CD4-positive, alpha-beta T cell treated with Interleukin-15 for 4 hours (primary cell): ENCODE results near the gene TTLL7.
"Not testable (repeated sequence)": the region's sequence is repeated elsewhere in the genome, so short reads cannot be mapped to it uniquely, and the experiment has no call there.

Source experiments
- DNase-seq: peaks from one replicate; pipeline ENCODE4 v3.0.0-alpha.2; 2020; ENCODE audit warnings: low spot score

Gene TTLL7

GRCh38 chr1:83929184-83929583, 69.7 kb downstream of the TTLL7 start:
- no peak for DNase-seq

GRCh38 chr1:83928396-83928795, 70.5 kb downstream of the TTLL7 start:
- DNase-seq: no peak

GRCh38 chr1:83927701-83928100, 71.2 kb downstream of the TTLL7 start:
- DNase-seq: no peak

DNA sequence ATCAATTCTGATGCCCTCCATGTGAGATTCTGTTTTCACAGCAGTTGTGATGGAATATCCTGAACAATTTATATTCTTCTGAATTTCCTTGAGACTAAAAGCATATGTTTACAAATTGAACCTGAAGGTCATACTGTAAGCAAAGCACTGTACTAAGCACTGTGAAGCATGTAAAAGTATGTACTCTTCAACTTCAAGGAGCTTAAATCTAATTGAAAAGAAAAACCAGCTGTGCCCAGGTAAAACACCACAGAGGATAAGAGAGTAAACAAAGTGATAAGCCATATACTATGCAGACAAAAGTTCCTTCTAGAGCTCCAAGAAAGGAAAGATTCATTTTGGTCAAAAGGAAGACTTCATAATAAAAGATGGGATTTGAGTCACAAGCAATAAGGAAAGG, 71.9 kb downstream of the TTLL7 start:
- DNase-seq: no peak

DNA sequence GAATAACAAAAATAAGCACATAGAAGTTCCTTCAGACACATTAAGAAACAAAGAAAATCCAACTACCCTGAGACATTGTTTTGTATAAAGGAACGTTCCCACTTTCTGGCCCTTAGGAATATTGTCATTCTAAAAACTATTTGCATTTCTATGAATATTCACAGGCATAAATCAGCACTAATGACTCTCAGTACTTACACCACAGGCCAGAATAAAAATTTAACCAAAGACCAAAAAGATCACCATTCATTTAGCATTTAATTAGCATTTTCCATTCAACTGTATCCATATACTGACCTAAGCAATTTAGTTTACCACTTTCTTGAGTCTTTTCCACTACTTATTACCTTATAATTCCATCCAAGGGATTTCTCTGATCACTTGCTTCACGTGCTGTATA, 75.4 kb downstream of the TTLL7 start:
- DNase-seq: no peak

GRCh38 chr1:83922431-83922830, 76.5 kb downstream of the TTLL7 start:
- DNase-seq: no peak

DNA sequence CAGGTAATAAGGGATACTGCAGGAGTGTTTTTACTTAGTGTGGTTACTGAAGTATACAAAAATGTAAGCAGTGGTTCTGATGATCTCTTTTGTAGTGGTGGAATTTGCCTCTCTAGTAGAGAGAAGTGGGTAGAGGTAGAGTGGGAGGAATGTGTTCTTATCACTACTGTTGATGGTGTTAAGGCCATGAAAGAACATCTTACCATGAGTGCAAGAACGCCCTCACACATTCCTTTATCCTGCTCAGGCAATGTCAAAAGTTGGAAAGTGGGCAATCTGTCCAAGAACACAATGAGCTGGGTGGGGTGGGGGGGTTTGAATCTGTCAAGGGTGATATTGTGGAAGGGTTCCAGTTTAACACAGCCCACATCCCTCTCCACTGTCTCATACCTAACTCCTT, 78.6 kb downstream of the TTLL7 start:
- no peak for DNase-seq

GRCh38 chr1:83919872-83920271, 79.1 kb downstream of the TTLL7 start:
- DNase-seq: no peak

DNA sequence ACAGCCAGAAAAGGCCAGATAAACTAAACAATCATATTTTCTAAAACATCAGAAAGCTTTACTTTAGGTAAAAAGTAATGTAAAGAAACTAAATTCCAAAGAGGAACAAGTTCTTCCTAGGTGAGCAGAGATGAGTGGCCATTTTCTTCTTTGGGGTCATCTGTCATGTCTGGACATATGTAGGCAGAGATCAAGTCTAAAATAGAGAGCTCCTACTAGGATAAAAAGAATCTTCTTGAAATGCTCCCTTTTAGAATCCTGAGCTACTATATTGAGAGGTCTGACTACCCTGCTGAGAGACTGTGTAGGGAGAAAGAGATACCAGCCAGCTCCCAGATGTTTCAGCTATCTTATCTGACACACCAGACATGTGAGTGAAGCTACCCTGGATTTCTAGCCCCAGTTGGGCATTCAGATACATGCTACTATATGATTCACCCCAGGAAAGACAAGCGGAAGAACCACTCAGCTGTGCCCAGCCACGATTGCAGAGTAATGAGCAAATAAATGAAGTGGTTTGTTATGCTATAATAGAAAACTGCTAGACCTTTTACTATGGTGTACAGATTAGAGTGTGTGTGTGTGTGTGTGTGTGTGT, 80.1 kb downstream of the TTLL7 start:
- no peak for DNase-seq

- no peak for DNase-seq
These were observed 81.0 kb downstream of the TTLL7 start for GRCh38 chr1:83917959-83918358.

GRCh38 chr1:83916094-83916493, 82.8 kb downstream of the TTLL7 start:
- not testable (repeated sequence) for DNase-seq

DNA sequence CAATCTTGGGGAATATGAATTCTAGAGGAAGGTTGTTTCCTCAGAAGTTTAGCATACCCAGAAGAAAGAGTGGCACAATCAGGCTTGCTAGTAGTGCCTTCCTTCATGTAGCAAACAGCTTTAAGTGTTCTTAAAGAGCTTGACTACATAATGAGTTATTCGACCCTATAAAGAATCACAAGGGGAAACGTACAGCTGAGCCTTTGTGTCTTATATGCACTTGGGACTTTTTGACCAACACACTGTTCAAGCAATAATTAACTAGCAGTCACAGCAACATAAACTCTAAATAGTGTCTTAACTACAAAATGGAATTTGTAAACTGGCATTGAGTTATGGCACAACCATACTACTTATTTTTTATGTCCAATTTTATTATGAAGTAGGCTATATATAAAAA, 86.1 kb downstream of the TTLL7 start:
- no peak for DNase-seq

DNA sequence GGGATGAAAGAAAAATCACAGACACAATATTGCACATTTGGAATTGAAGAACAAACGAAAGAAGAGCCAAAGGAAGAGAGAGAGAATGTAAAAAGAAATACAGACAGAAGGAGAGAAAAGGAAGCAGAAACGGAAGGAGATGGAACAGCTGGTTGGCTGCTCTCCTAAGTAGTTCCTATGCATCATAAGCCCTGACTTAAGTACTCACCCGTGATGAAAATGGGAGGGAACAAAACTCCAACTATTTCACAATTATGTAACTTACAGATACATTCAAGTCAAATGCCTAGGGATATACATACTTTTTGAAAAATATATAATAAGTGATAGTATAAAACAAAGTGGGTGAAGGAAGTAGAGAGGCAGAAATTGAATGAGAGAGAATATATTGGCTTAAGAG, 88.5 kb downstream of the TTLL7 start:
- DNase-seq: no peak

GRCh38 chr1:83909687-83910086, 89.2 kb downstream of the TTLL7 start:
- DNase-seq: no peak

GRCh38 chr1:83905315-83905907, 93.5 kb downstream of the TTLL7 start:
- peak; percentile 8 for DNase-seq

- no peak for DNase-seq
These were observed 97.3 kb downstream of the TTLL7 start for GRCh38 chr1:83901547-83902155.

DNA sequence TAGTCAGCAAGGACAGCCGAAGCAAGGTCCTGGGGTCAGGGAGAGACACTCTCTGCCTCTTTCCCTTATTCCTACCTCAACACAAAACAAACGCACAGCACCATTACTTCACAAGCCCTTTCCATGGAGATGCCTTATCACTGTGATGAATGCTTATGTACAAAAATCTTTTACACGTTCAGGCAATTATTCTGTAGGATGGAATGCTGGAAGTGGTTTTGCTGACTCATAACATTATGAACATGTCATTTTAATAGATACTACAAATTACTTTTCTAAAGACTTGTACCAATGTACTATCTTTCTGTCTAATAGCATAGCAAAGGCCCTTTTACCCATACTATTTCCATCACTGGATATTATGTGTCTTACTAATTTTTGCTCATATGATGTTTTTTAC, 98.4 kb downstream of the TTLL7 start:
- no peak for DNase-seq

- DNase-seq: no peak
These were observed 101.4 kb downstream of the TTLL7 start for GRCh38 chr1:83897516-83897915.

- DNase-seq: no peak
These were observed 102.6 kb downstream of the TTLL7 start for GRCh38 chr1:83896299-83896698.

- no peak for DNase-seq
These were observed 109.2 kb downstream of the TTLL7 start for GRCh38 chr1:83889707-83890106.

GRCh38 chr1:83887483-83887882, 111.4 kb downstream of the TTLL7 start:
- no peak for DNase-seq

- DNase-seq: no peak
These were observed 115.0 kb downstream of the TTLL7 start for GRCh38 chr1:83883979-83884378.

- no peak for DNase-seq
These were observed 116.0 kb downstream of the TTLL7 start for GRCh38 chr1:83882906-83883305.

DNA sequence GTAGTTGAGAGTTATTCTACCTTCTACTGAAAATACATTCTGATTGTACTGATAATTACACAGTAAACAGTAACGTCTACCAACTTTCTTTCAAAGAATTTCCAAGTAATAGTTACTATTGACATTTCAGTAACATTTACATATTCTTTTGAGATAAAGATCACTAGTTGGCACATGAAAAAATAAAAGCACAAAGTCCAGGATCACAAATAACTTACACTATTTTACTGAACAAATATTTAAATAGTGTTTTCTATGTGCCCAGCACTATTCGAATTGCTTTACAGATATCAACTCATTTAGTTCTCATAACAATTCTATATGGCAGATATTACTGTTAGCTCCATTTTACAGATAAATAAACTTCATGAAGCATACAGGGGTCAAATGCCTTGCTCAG, 126.4 kb downstream of the TTLL7 start:
- no peak for DNase-seq
